Testis (tissue), 2 donors: ENCODE data around the gene CDC23.

ENCODE experiments used
- CTCF ChIP-seq, 3 experiments: fragments of 450-650 bp in 2 of 3; fragments of 200-600 bp in 1 of 3; sonication (generic) in 1 of 3; IDR thresholded peaks; one replicate each; pipeline ENCODE4 v1.5.1; 2016 to 2019; ENCODE audit warnings: antibody characterized with exemption in 3 of 3, mild to moderate bottlenecking in 2 of 3, moderate library complexity in 1 of 3
- POLR2A ChIP-seq: fragments of 450-650 bp; IDR thresholded peaks from one replicate; pipeline ENCODE4 v1.6.1; 2017; ENCODE audit warnings: antibody characterized with exemption, mild to moderate bottlenecking, moderate library complexity

DNA sequence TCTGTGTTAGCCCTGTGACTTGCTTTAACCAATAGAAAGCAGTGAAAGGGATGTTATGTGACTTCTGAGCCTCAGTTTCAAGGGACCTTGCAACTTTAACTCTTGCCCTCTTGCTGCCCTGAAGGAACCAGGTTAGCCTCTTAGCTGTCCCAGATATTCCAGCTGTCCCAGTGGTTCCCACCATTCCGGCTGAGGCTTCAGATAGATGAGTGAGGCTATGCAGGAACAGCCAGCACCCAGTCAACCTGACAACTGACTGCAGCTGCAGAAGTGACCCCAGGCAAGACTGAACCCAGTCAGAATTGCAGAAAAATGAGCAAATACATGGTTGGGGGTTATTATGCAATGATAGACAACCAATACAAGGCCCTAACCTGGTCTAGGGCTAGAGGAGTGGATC is 10.4 kb upstream of the CDC23 start:
- TF ChIP-seq CTCF (IDR thresholded peaks at IDR 0.05) (no peak), POLR2A (no peak)
